ENCODE results near the gene NEAT1.
A peak's percentile ranks its signal among the peaks of the same experiment; 100 is the strongest.

GRCh38 chr11:65427691-65428577 lies 5.3 kb downstream of the NEAT1 start:
- TF ChIP-seq CTCF (IDR thresholded peaks at IDR 0.05) (no peak), POLR2AphosphoS5 (IDR thresholded peaks at IDR 0.05) (peak; percentile 58 to 87 (median 58)), POLR2A (IDR thresholded peaks at IDR 0.05) (no peak)
